Suprapubic skin (tissue), 4 donors: Measurements from ENCODE around the gene GAS7. TPM values are rescaled to one million over a fixed set of nuclear protein-coding genes. Genes with fewer than 3 reads are reported as not detected.

Experiments
- DNase-seq, 2 donors: peaks; one replicate each; pipeline ENCODE4 v3.0.0-alpha.2; 2019; ENCODE audit warnings: low spot score in 2 of 2
- H3K27ac ChIP-seq: fragments of 200-600 bp; sonication (generic); one replicate; pipeline ENCODE4 v1.5.1; 2019
- H3K27me3 ChIP-seq: fragments of 200-600 bp; sonication (generic); one replicate; pipeline ENCODE4 v1.5.1; 2019
- H3K36me3 ChIP-seq: fragments of 200-600 bp; sonication (generic); one replicate; pipeline ENCODE4 v1.5.1; 2019
- H3K4me1 ChIP-seq: fragments of 200-600 bp; sonication (generic); one replicate; pipeline ENCODE4 v1.5.1; 2019
- H3K4me3 ChIP-seq: fragments of 200-600 bp; sonication (generic); one replicate; pipeline ENCODE4 v1.5.1; 2019; ENCODE audit warnings: mild to moderate bottlenecking
- H3K9me3 ChIP-seq: fragments of 200-600 bp; sonication (generic); one replicate; pipeline ENCODE4 v1.5.1; 2019
- EP300 ChIP-seq: sonication (generic); formaldehyde crosslinking; IDR thresholded peaks from one replicate; pipeline ENCODE4 v1.6.1; 2017; ENCODE audit warnings: antibody characterized with exemption
- POLR2A ChIP-seq, 2 donors: fragments of 450-650 bp; IDR thresholded peaks; one replicate each; pipeline ENCODE4 v1.6.1; 2017; ENCODE audit warnings: antibody characterized with exemption in 2 of 2, mild to moderate bottlenecking in 2 of 2, moderate library complexity in 2 of 2
- POLR2AphosphoS5 ChIP-seq, 3 donors: sonication (generic); formaldehyde crosslinking; IDR thresholded peaks; one replicate each; pipeline ENCODE4 v1.6.1; 2017; ENCODE audit warnings: antibody characterized with exemption in 3 of 3
- WGBS: methylation state at CpG from one replicate; pipeline ENCODE4 v1.1.5; 2018; 5-methylcytosine and 5-hydroxymethylcytosine counted together
- total RNA-seq, 4 donors: library from RNA; depleted of rRNA; stranded (reverse); fragments of >200 nt; gene quantifications; one replicate each; pipeline ENCODE4 v1.1.0, GENCODE V29; 2016
- TF ChIP-seq, protein P1 (sequence below), 2 donors: fragments of 200-600 bp in 1 of 2; fragments of 450-650 bp in 1 of 2; sonication (generic) in 1 of 2; IDR thresholded peaks; one replicate each; pipeline ENCODE4 v1.5.1; 2016 to 2019; ENCODE audit warnings: antibody characterized with exemption in 2 of 2, mild to moderate bottlenecking in 1 of 2, moderate library complexity in 1 of 2

Gene GAS7
- total RNA-seq, 4 donors from 2014 or later: 45.7 to 106 (median 74.2) TPM

DNA sequence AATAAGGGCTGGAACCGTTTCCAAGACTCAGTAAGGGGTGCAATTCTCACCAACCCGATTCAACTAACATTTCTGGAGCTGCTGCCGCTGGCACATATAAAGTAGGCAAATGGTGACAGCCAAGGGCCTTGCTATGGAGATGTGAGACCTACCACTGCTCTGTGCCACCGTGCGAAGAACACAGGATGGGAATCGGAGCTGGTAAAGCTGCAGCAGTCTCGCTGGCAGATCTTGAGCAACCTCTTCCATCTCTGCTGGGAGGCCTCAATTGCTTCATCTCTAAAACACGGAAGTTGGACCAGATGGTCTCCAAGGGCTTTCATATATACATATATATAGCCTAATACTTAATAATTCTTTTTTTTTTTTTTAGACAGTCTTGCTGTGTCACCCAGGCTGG, 164.4 kb downstream of the GAS7 start:
- peak in 1 of 3 donors; percentile 58 for TF ChIP-seq POLR2AphosphoS5 (IDR thresholded peaks at IDR 0.05)
- TF ChIP-seq, protein P1, sequence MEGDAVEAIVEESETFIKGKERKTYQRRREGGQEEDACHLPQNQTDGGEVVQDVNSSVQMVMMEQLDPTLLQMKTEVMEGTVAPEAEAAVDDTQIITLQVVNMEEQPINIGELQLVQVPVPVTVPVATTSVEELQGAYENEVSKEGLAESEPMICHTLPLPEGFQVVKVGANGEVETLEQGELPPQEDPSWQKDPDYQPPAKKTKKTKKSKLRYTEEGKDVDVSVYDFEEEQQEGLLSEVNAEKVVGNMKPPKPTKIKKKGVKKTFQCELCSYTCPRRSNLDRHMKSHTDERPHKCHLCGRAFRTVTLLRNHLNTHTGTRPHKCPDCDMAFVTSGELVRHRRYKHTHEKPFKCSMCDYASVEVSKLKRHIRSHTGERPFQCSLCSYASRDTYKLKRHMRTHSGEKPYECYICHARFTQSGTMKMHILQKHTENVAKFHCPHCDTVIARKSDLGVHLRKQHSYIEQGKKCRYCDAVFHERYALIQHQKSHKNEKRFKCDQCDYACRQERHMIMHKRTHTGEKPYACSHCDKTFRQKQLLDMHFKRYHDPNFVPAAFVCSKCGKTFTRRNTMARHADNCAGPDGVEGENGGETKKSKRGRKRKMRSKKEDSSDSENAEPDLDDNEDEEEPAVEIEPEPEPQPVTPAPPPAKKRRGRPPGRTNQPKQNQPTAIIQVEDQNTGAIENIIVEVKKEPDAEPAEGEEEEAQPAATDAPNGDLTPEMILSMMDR (IDR thresholded peaks at IDR 0.05): no peak
- Histone ChIP-seq H3K9me3 (no peaks in the 10 kb centered on the region), H3K36me3 (peaks cover 3% of the 10 kb centered on the region), H3K4me1 (peaks cover 44% of the 10 kb centered on the region), H3K27ac (peak overlapping the region; percentile 49), H3K27me3 (no peaks in the 10 kb centered on the region), H3K4me3 (no peak overlapping the region)
- no peak for DNase-seq
- WGBS: 66% methylated on average over 8 of the region's 8 CpGs

DNA sequence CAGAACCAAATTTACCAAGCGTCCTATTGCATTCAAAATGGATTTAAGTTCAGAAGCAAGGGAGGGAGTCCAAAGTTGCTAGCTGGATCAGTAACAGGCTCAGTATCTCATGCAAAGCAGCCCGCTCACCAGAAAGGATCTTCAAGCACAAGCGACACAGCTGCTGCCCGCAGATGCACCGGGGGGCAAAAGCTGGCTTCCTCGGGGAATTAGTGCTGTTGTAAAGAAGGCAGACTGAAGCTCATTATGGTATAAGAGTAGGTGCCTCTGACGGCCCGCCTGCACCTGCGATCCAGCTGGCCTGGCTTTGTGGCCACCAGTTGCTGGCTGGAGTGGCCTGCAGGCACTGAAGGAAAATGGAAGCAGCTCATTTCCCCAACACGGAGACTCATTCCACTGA, 165.0 kb downstream of the GAS7 start:
- no peak for DNase-seq
- no peak overlapping the region for H3K4me3 ChIP-seq
- peaks cover 47% of the 10 kb centered on the region for H3K4me1 ChIP-seq
- no peaks in the 10 kb centered on the region for H3K27me3 ChIP-seq
- H3K36me3 ChIP-seq: peaks cover 3% of the 10 kb centered on the region
- H3K27ac ChIP-seq: no peak overlapping the region
- 79% methylated on average over 10 of the region's 10 CpGs for WGBS
- H3K9me3 ChIP-seq: no peaks in the 10 kb centered on the region
- no peak for TF ChIP-seq POLR2AphosphoS5 (IDR thresholded peaks at IDR 0.05)
- TF ChIP-seq, protein P1 (IDR thresholded peaks at IDR 0.05): no peak
- no peak for TF ChIP-seq POLR2A (IDR thresholded peaks at IDR 0.05)
- no peak for TF ChIP-seq EP300

DNA sequence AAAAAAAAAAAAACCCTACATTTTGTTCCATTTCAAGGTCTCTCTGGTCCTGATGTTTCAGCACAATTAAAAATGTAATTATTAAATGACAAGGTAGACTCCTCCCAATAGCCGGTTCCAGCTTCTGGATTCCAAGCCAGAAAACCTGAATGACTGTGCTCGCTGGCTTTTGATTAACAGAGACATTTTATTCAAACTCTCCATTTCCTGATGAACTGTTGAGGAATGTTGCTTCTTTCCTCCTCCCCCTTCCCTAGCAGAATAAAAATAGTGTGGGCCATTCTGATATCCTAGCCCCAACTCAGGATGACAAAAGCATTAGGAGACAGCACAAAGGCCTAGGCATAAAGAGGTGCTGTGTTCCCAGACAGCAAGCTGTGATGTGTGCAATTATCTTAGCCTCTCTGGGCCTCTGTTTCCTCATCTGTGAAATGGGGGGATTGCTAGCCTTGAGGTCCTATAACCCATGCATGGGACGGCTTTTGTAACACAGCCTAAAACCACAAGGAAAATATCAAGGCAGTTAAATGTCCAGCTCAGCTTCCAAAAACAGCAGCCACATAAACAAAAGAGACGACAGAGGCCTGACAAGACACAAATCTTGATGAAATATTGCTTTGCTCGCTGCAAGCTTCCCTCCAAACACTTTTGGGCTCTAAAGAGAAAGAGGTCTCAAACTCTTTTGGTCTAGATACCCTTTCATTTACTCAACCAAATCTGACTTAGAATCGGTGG, 166.1 kb downstream of the GAS7 start:
- TF ChIP-seq POLR2A (IDR thresholded peaks at IDR 0.05) (no peak), POLR2AphosphoS5 (IDR thresholded peaks at IDR 0.05) (no peak), EP300 (no peak)
- TF ChIP-seq, protein P1 (IDR thresholded peaks at IDR 0.05): no peak
- Histone ChIP-seq H3K4me1 (peaks cover 43% of the 10 kb centered on the region), H3K9me3 (no peaks in the 10 kb centered on the region), H3K27ac (no peak overlapping the region), H3K4me3 (no peak overlapping the region), H3K27me3 (no peaks in the 10 kb centered on the region), H3K36me3 (peaks cover 3% of the 10 kb centered on the region)
- DNase-seq: no peak
- WGBS: 54% methylated on average over 6 of the region's 6 CpGs

DNA sequence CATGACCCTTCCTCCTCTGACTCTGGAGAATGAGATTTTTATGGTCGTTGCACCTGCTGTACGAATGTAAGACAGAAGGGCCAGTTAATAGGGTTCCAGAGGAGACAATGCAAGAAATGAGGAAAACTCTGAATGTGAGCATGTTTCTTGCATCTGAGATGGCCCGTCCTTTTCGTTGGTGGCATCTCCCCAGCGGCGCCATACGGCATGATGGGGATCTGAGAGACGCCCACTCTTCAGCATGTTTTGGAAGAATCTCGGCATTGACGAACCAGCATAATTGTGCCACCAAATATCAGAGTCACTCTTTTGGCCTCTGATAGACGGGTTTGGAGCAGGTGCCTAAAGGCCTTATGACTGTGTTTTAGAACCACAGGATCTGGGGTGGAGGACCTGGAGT, 166.8 kb downstream of the GAS7 start:
- H3K9me3 ChIP-seq: no peaks in the 10 kb centered on the region
- no peak overlapping the region for H3K27ac ChIP-seq
- H3K27me3 ChIP-seq: no peaks in the 10 kb centered on the region
- TF ChIP-seq POLR2AphosphoS5 (IDR thresholded peaks at IDR 0.05) (no peak), POLR2A (IDR thresholded peaks at IDR 0.05) (no peak), EP300 (no peak)
- TF ChIP-seq, protein P1 (IDR thresholded peaks at IDR 0.05): no peak
- H3K36me3 ChIP-seq: peaks cover 3% of the 10 kb centered on the region
- no peak overlapping the region for H3K4me3 ChIP-seq
- 91% methylated on average over 11 of the region's 11 CpGs for WGBS
- no peak for DNase-seq
- H3K4me1 ChIP-seq: peaks cover 44% of the 10 kb centered on the region

DNA sequence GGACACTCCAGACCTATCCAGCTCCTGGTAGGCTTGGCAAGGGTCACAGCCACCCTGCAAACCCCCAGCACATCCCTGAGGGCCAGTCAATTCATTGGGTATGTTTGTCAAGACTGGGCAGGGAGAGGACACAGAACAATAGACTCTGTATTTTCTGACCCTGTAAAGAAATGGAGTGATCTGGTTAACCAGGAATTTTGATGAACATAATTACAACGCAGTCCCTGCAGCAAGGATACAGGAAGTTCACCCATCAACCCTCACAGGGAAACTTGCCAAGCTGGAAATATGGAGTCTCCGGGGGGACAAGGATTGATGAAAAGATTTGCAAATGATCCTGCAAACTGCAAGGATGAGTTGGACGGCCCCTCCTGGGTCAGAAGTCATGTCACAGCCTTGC, 167.3 kb downstream of the GAS7 start:
- DNase-seq: no peak
- peaks cover 45% of the 10 kb centered on the region for H3K4me1 ChIP-seq
- H3K27me3 ChIP-seq: no peaks in the 10 kb centered on the region
- no peaks in the 10 kb centered on the region for H3K9me3 ChIP-seq
- WGBS: 44% methylated on average over 3 of the region's 3 CpGs
- no peak for TF ChIP-seq POLR2A (IDR thresholded peaks at IDR 0.05)
- no peak for TF ChIP-seq POLR2AphosphoS5 (IDR thresholded peaks at IDR 0.05)
- TF ChIP-seq EP300: no peak
- TF ChIP-seq, protein P1 (IDR thresholded peaks at IDR 0.05): no peak
- no peak overlapping the region for H3K4me3 ChIP-seq
- H3K27ac ChIP-seq: no peak overlapping the region
- peaks cover 3% of the 10 kb centered on the region for H3K36me3 ChIP-seq
